Fibroblast of lung (primary cell): ENCODE measurements around the gene TMEM209.
"Not testable (repeated sequence)": the region's sequence is repeated elsewhere in the genome, so short reads cannot be mapped to it uniquely, and the experiment has no call there.

Experiments
- CTCF ChIP-seq, 2 donors: IDR thresholded peaks in 1 of 2; conservative IDR thresholded peaks in 1 of 2; 1 replicate in 1 of 2; 2 replicates in 1 of 2; pipeline ENCODE4 v1.5.1; 2011 to 2012; ENCODE audit warnings: low read length in 2 of 2, control low read depth in 1 of 2, inconsistent platforms in 1 of 2, low read depth in 1 of 2, mild to moderate bottlenecking in 1 of 2
- EZH2 ChIP-seq: IDR thresholded peaks from 2 replicates; pipeline ENCODE4 v1.5.1; 2012; ENCODE audit warnings: low read length, control low read depth, mild to moderate bottlenecking; ENCODE audit errors: missing control alignments

GRCh38 chr7:130146142-130146541 is 59.1 kb downstream of the TMEM209 start:
- not testable (repeated sequence) for TF ChIP-seq CTCF (conservative IDR thresholded peaks at IDR 0.05 in 1 of 2, IDR thresholded peaks at IDR 0.05 in 1 of 2; ENCODE audit: low read depth in 1 of 2, low read length in 2 of 2); EZH2
